HG03439 (cell line): ENCODE results near the gene PML.
A peak's percentile ranks its signal among the peaks of the same experiment; 100 is the strongest.
"Not testable (repeated sequence)": the region's sequence is repeated elsewhere in the genome, so short reads cannot be mapped to it uniquely, and the experiment has no call there.

Source experiments
- ATAC-seq: cut with Tn5 transposase; IDR thresholded peaks from one replicate; pipeline ENCODE4 v1.9.1; 2021; ENCODE audit warnings: mild to moderate bottlenecking, moderate library complexity; ENCODE audit not compliant: unreplicated experiment

The PML gene

DNA sequence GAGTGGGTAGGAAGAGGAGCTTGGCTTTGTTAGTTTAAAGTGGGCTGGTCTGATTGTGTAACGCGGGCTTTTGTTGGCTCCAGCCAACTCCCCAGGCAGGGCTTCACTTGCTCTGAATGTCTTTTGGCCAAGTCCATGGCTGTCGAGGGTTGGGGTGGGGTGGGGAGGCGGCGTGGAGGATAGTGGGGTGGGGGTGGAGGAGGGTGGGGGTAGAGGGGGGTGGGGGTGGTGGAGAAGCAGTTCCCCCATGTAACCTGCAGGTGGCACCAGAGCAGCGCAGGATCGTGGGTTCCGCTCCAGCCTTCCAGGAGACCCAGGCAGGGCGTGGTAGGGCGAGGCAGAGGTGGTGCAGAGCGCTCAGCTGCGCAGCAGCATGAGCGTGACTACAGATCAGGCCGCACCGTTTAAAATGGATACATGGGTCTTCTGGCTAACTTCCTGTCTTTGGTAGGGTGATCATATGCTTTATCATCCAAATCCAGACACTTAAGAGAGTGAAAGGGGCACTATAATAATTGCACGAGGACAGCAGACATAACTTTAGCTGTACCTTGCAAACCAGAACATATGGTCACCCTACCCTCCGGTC, 59.5 kb downstream of the PML start:
- ATAC-seq, result no peak

DNA sequence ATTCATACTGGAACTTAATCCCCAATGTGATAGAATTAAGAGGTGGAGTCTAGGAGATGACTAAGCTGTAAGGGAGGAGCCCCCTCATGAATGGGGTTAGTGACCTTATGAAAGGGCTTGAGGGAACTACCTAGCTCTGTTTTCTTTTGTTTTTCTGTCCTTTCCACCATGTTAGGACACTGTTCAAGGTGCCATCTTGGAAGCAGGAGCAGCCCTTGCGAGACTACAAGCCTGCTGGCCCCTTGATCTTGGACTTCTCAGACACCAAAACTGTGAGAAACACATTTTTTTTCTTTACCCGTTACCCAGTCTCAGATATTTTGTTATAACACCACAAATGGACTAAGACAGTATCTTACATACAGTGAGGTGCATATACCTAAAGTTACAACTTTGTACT, 61.3 kb downstream of the PML start:
- no peak for ATAC-seq

DNA sequence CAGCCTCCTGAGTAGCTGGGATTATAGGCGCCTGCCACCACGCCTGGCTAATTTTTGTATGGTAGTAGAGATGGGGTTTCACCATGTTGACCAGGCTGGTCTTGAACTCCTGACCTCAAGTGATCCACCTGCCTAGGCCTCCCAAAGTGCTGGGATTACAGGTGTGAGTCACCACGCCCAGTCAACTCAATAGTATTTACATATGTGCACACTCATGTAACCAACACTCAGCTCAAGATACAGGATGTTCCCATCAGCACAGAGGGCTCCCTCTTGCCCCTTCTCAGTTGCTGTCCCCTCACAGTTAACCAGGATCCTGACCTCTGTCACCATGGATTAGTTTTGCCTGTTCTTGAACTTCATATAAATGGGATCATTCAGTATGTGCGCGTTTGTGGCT, 61.8 kb downstream of the PML start:
- ATAC-seq, result not testable (repeated sequence)

DNA sequence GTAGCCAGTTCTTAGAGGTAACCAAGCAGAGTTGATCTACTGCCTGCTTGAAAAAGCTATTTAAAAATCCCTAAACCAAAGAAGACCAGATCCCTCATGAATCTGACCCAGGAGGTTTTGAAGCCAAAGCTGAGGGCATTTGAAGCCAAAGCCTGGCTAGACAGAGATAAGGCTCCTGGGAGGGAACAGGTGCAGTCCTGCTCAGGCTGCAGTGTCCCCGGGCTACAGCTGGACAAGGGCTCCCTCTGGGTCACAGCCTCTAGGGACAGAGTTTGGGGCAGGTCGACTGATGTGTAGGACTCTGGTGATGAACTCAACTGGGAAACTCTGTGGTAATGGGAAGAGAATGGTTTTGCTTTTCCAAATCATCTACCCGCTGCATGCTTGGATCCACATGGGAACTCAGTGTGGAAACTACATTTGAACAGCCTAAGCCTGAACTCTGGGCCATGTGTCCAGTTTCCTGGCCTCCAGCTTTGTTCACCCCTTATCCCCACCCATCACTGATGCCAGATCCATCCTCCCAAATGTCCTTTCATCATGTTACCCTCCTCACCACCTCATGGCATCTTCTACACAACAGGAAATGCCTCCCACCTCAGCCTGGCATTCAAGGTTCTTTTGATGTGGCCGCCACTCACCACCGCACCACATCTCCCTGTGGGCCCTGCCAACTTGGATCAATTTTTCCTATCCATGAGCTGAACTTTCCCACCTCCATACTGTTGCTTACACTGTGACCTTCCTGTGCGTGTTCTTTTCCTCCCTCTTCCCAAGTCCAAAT, 64.7 kb downstream of the PML start:
- ATAC-seq, result not testable (repeated sequence)

DNA sequence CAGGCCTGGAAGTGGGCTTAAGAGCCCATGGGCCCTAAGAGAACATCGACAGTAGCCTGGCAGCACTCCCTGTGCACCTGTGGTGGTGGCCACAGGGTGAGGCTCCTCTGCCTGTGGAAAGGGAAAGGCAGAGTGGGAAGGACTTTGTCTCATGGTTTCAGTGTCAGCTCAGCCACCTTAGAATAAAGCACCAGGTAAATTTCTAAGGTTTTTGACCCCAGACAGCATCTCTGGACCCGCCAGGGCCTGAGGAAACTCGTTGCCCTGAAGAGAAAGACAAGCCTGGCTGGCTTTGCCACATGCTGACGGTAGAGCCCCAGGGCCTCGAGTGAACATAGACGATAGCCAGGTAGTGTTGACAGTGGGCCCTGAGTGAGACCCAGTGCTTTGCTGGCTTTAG, 65.7 kb downstream of the PML start:
- ATAC-seq, result no peak

DNA sequence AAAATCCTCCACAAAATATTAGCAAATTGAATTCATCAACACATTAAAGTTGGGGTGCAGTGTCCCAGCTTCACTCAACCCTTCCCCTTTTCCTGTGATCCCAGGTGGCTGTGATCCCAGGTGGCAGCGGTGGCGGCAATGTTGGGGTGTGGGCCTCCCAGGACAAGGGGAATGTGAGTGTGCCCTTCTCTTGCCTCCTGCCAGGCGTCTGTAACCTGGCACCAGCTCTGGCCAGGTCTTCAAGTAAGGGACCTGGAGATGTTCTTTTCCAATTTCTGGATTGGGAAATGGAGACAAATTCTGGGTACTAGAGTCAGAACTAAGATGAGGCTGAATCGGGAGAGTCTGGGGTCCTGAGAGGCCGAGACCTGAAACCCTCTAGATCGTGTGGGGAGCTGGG, 67.7 kb downstream of the PML start:
- ATAC-seq, result no peak

DNA sequence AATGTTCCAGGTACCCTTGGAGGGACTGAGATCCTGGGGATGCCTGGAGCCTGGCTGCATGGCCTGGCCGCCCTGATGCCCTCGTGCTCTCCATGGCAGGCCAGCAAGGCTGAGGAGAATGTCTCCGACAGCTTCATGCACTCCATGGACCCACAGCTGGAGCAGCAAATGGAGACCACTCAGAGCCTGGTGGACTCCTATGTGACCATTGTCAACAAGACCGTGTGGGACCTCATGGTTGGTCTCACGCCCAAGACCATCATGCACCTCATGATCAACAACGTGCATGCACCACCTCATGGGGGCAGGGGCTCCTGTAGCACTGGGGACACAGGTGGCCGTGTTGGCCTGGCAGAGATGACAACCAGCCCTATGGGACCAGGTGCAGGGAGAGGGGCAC, 68.2 kb downstream of the PML start:
- no peak for ATAC-seq

DNA sequence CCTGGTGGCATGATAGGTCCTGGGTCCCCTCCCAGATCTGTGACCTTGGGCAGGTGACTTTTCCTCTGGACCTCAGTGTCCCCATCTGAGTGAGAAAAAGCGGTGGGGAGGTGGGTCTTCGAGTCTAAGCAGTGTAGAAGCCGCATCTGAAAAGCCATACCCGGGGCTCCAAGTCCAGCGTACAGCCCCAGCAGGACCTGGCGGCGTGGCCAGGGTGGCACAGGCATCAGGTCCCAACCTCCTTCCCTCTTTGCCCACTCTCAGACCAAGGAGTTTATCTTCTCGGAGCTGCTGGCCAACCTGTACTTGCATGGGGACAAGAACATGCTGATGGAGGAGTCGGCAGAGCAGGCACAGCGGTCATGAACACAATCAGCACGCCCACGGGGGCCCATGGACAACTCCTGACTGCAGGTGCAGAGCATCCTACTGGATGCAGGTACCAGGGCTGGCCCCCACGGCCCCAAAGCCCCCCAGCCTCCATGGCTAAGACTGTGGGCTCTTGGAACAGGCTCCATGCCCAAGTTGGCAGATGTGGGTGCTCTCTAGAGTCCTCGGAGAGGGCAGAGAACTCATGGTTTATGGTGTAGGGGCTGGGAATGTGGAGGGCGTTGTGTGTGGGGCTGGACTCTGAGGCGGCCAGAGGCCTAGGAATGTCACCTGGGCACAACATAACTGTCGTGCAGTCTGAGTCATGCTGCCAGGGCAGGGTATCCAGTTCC, 69.1 kb downstream of the PML start:
- ATAC-seq, result not testable (repeated sequence)

DNA sequence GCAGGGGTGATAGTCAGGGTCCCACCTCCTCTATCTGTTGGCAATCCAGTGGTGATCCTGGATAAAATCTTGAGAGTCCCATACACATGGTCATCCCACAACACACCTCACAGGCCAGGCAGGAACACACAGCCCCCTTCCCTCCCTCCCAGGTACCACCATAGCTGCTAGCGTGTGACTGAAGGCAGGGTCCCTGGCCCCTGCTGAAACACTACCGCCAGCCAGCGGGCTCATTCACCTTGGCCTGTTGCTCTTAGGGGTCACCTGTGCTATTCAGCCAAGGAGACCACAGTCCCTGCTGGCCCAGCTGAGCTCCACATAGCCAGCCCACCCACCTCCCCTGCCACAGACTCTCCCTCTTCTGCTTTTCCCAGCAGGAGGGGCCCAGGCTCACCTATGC, 69.7 kb downstream of the PML start:
- ATAC-seq, result not testable (repeated sequence)

DNA sequence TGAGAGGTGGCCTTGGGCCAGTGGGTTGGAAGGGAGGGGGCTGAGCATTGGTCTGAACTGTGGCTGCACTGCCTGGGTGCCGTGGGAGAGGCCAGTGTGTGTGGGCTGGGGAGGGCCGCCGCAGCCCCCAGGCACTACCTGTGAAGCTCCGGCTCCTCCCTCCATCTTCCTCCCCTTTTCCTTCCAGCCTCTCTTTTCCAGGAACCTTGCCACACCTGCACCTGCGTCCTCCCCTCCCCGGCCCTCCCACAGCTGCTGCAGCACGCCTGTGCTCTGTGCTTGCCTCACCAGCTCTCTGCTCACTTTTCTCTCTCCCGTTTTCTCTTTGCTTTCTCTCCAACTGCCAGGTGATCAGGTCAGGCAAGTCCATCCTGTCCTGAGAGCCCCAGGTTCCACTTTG, 70.3 kb downstream of the PML start:
- ATAC-seq, result not testable (repeated sequence)

DNA sequence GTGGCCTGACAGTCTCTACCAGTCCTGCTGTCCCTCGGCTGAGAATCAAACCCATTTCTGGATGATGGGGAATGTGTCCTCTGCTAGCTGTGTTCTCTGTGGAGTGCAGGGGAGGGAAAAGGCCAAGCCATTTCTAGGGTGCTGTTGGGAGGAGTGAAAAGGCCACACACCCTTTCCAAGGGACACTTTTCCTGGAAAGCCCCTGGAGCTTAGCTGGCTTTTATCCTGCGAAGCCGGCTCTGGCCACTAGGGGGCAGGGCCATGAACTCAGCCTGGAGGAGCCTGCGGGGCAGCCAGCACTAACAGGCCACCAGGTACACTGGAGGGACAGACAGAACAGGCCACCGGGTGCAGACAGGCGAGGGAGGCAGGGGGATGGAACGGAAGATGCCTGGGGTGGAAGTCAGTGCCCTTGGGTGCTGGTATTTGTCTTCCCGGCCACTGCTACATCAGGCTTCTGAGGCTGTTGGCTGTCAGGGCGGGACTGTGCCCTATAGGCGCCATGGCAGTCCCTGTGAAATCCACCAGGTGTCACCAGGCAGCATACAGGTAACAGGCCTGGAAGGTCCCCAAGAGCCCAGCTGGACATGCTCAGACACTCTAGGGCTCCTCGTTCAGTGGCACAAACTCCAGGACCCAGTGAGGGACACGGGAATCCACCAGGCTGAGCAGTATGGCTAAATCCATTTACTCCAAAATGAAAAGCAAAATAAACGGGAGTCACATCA, 71.3 kb downstream of the PML start:
- ATAC-seq, result peak; percentile 71

DNA sequence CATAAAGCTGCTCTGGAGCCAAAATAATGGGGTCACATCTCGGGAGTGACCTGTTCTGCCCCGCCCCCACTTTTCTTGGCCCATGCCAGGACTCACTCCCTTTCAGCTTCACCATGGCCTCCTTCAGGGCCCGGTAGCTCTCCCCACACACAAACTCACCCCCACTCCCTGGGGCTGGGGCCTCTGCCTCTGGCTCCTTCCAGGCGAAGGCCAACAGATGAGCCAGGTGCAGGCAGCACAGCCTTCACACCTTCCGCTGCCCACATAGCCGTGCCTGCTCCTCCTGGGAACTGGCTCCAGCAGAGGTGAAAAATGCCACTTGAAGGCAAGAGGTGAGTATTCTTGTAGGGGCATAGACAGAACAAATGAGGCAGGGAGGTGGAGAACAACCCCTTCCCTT, 77.1 kb downstream of the PML start:
- ATAC-seq, result not testable (repeated sequence)

DNA sequence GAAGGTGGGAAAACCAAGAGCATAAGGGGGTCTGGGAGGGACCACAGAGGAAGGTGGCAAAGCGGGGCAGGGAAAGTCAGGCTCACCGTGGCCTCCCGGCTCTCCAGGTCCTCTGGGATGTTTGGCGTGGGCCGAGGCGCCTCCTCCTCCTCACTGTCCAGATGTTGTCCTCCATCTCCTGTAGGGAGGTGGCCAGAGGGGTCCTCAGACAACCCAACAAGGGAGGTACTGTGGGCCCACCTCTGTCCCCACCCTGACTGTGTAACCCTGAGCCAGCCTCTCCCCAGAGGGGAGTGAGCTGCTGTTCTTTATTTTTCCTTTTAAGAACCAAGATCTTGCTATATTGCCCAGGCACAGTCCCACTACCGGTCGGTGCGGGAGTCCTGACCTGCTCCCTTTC, 77.6 kb downstream of the PML start:
- ATAC-seq, result not testable (repeated sequence)

DNA sequence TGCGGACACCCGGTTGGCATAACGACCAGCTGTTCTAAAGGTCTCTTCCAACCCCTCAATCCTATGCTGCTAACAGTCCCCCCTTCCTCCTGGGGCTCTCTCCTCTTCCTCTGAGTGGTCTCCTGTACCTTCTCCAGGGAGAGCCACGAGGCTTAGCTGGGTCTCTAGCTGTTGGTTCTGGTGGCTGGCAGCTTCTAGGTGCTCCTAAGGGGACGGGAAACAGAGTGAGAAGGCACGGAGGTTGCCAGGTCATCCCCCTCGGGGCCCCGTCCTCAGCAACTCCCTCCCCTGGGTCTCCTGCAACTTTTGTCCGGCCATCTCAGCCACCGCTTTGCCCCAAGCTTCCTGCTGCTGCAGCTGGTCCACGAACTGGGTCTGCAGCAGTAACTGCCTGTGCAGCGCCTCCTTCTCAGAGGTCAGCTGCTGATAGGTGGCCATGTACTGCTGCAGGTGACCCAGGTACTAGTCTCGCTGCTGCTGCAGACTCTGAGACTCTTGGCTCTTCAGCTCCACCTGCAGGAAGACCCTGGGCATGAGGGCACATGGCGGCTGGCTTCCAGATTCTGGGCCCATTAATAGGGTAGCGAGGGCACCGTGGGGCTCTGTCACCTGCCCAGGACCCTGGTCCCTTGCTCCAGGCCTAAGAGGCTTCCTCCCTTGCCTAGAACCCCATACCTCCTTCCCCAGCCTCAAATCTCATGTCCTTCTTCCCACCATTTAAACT, 78.3 kb downstream of the PML start:
- not testable (repeated sequence) for ATAC-seq

DNA sequence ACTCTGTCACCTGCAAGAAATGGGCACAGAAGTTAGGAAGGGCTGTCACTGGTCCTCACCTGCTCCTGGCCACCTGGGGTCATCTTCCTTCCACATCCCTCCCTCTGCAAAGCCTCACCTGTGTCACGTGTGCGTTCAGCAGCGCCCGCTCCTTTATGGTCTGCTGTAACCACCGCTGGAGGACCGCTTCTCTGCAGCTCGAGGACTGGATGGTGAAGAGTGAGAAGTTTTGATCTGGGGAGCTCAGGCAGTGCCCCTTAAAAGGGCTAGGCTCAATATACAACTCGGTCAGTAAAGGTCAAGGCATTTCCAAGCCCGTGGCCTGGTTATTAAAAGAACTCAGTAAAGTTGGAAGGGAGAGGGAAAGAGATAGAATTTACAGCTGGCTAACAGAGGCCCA, 81.3 kb downstream of the PML start:
- not testable (repeated sequence) for ATAC-seq

DNA sequence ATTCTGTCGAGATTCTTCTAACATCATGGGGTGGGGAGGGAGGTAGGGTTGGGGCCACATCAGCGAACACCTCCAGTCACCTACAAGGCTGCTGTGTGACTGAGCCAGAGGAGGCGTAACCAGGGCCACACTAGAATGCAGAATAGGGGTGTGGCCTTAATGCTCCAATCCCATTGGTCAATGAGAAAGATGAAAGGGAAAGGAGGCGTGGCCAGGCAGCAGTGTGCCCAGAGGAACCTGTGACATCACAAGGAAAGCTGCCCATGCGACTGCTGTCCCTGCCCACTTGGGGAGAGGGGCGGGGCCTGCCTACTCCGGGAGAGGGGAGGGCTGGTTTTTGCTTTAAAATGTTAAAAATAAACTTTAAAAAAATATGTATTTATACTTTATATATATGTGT, 87.9 kb downstream of the PML start, which contains the start of gene GOLGA6A:
Gene GOLGA6A, minus strand, starts transcription at position 101 of the 400 bp plus-strand sequence. Its CDS starts 41 bp downstream, at position 60.
- ATAC-seq, result not testable (repeated sequence)

DNA sequence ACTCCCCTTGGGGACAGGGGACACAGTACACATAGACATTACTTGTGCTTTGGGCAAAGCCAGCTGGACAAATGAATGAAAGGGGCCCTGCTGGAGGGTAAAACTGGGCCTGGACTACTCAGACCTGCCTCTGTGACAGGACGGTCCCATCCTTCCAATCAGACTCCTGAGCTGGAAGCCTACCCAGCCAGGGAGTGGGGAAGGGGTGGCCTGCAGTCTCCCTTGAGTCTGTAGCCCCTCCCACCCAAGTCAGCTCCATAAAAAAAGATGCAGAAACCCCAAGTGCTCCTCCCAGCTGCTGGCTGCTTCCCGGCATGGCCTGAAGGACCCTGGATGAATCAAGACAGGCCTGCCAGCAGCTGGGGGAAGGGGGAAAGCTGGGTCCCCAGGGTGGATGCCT, 100.1 kb downstream of the PML start:
- ATAC-seq, result not testable (repeated sequence)

DNA sequence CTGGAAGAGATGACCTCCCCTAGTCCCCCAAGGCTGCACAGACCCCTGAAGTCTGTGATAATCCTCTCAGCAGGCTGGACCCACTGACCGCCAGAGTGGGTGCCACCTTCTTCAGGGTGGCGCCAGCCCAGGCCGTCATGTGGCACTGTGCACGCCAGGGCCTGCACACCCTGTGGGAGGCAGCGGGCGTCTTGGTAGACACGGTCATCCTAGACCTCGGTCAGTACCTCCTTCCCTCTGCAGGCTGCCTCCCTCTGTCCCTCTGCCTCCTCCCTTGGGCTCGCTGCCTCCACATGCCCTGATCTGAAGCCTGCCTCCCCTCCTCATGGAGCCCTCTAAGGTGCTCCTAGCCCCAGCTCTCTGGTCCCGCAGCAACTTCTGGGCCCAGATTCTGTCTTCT, 101.1 kb downstream of the PML start:
- not testable (repeated sequence) for ATAC-seq

DNA sequence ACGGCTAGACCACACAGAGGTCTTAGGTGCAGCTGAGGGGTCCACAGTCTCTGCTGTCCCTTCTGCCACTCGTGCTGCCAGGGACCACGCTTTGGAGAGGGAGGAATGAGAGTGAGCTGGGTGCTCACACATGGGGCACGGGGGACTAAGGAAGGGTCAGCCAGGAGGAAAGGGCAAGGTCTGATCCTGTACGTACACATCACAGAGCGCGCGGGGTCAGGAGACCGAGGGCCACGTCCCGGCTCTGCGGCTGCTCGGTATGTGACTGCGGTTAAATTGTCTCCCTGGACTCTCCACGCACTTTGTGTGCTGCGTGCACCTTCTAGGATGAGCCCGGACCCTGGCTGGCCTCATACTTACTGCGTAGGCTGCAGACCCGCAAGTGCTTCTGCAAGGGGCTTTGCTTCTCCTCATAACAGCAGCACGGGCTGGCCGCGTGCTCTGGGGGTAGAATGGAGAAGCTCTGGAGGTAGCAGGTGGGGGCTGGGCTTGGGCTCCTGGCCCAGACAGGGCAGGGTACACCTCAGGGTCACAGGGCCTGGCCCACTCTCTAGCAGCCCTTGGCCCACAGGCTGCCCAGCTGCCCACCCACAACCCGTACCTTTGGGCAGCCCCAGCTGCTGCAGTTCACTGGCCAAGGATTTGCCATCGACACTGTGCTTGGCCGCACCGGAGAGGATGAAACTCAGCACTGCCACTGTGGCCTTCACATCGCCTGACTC, 102.4 kb downstream of the PML start:
- ATAC-seq, result not testable (repeated sequence)
